HCT116 (cell line): ENCODE measurements around the gene PDHX. TPM values are rescaled to one million over a fixed set of nuclear protein-coding genes. Genes with fewer than 3 reads are reported as not detected.
A peak's percentile ranks its signal among the peaks of the same experiment; 100 is the strongest.

Source experiments
- ATAC-seq: fragments of 200-7000 bp; cut with Tn5 transposase; 2 replicates; pipeline ENCODE4 v1.9.1; 2020; ENCODE audit warnings: mild to moderate bottlenecking, moderate library complexity
- BruUV-seq: library from RNA; stranded (reverse); fragments of 400-500 nt; replicated peaks from 2 replicates; lab custom pipeline; 2021; lab: Mats Ljungman, UMichigan
- CTCF ChIA-PET: fragments of 300-600 bp; sonication (Branson Sonifier 250); formaldehyde crosslinking; loops from one replicate; lab custom pipeline; 2021; ENCODE audit warnings: antibody characterized with exemption; lab: Charles Lee
- POLR2A ChIA-PET: fragments of 300-600, 350-600 bp; sonication (Branson Sonifier 250); formaldehyde crosslinking; loops from one replicate; lab custom pipeline; 2021; ENCODE audit warnings: antibody characterized with exemption; lab: Charles Lee
- RAD21 ChIA-PET, 2 experiments: fragments of 300-600 bp; sonication (Branson Sonifier 250); formaldehyde crosslinking; loops; one replicate each; lab custom pipeline; 2023; ENCODE audit warnings: low total read pairs in 2 of 2; ENCODE audit not compliant: uncharacterized antibody in 2 of 2, unreplicated experiment in 2 of 2, low non-redundant PET in 1 of 2; lab: Charles Lee
- DNase-seq: peaks from one replicate; pipeline ENCODE4 v3.0.0-alpha.2; 2010; ENCODE audit warnings: low read depth, low spot score
- H2AFZ ChIP-seq: fragments of 200-600 bp; shearing (Covaris generic), sonication (generic); 2 replicates; pipeline ENCODE4 v1.6.1; 2017; ENCODE audit warnings: low read depth, mixed run types, mixed read lengths, antibody characterized with exemption, low read length; ENCODE audit not compliant: poor library complexity, severe bottlenecking
- H3K27ac ChIP-seq: 2 replicates; pipeline ENCODE4 v1.5.1; 2012; ENCODE audit warnings: low read depth, low read length
- H3K27me3 ChIP-seq: fragments of 200-600 bp; sonication (generic); 2 replicates; pipeline ENCODE4 v1.6.1; 2016; ENCODE audit warnings: mixed run types, low read length, mixed read lengths; ENCODE audit not compliant: insufficient read depth
- H3K36me3 ChIP-seq, 2 experiments: fragments of 200-500 bp in 1 of 2; fragments of 200-600 bp in 1 of 2; sonication (Bioruptor generic) in 1 of 2; sonication (generic) in 1 of 2; 2 replicates each; pipeline versions ENCODE4 v1.5.1 to v1.6.1; 2014 to 2016; ENCODE audit warnings: low read length in 2 of 2, inconsistent platforms in 1 of 2, mixed read lengths in 1 of 2, mixed run types in 1 of 2; ENCODE audit not compliant: insufficient read depth in 2 of 2, control insufficient read depth in 1 of 2
- H3K4me1 ChIP-seq, 2 experiments: fragments of 200-600 bp in 1 of 2; sonication (generic) in 1 of 2; 2 replicates each; pipeline versions ENCODE4 v1.5.1 to v1.6.1; 2012 to 2017; ENCODE audit warnings: low read length in 2 of 2, inconsistent platforms in 1 of 2, mild to moderate bottlenecking in 1 of 2, mixed read lengths in 1 of 2, mixed run types in 1 of 2, moderate library complexity in 1 of 2; ENCODE audit not compliant: insufficient read depth in 2 of 2, control insufficient read depth in 1 of 2
- H3K4me2 ChIP-seq: fragments of 200-600 bp; sonication (generic); 2 replicates; pipeline ENCODE4 v1.6.1; 2017; ENCODE audit warnings: mixed run types, low read length, mixed read lengths
- H3K4me3 ChIP-seq, 2 experiments: fragments of 200-600 bp in 1 of 2; sonication (generic) in 1 of 2; replicated peaks in 1 of 2; 2 replicates each; pipeline ENCODE4 v1.5.1; 2011 to 2016; ENCODE audit warnings: low read length in 2 of 2, control low read depth in 1 of 2, low read depth in 1 of 2, mild to moderate bottlenecking in 1 of 2, mixed read lengths in 1 of 2, mixed run types in 1 of 2
- H3K79me2 ChIP-seq: fragments of 200-600 bp; sonication (generic); 2 replicates; pipeline ENCODE4 v1.6.1; 2017; ENCODE audit warnings: mild to moderate bottlenecking, mixed run types, low read length, moderate library complexity, mixed read lengths; ENCODE audit not compliant: insufficient read depth
- H3K9ac ChIP-seq: fragments of 200-600 bp; sonication (generic); 2 replicates; pipeline ENCODE4 v1.6.1; 2016; ENCODE audit warnings: low read length, mixed read lengths
- H3K9me2 ChIP-seq: fragments of 200-600 bp; sonication (generic), shearing (Covaris generic); 2 replicates; pipeline ENCODE4 v1.6.1; 2017; ENCODE audit warnings: mixed run types, mild to moderate bottlenecking, moderate library complexity; ENCODE audit not compliant: insufficient read depth
- H3K9me3 ChIP-seq, 2 experiments: fragments of 200-500 bp in 1 of 2; fragments of 200-600 bp in 1 of 2; sonication (Bioruptor generic) in 1 of 2; sonication (generic) in 1 of 2; 2 replicates each; pipeline ENCODE4 v1.6.1; 2014 to 2017; ENCODE audit warnings: low read length in 2 of 2, mixed read lengths in 2 of 2, inconsistent platforms in 1 of 2, low read depth in 1 of 2, mild to moderate bottlenecking in 1 of 2, mixed run types in 1 of 2, moderate library complexity in 1 of 2; ENCODE audit not compliant: control insufficient read depth in 1 of 2, insufficient read depth in 1 of 2
- H4K20me1 ChIP-seq: fragments of 200-600 bp; sonication (generic), shearing (Covaris generic); 2 replicates; pipeline ENCODE4 v1.6.1; 2017; ENCODE audit warnings: mixed run types, mild to moderate bottlenecking, moderate library complexity; ENCODE audit not compliant: insufficient read depth
- ELF1 ChIP-seq: IDR thresholded peaks from 2 replicates; pipeline ENCODE4 v1.6.1; 2012; ENCODE audit warnings: low read depth, borderline replicate concordance
- EZH2 ChIP-seq: fragments of 200-600 bp; sonication (generic); IDR thresholded peaks from 2 replicates; pipeline ENCODE4 v1.6.1; 2017; ENCODE audit warnings: antibody characterized with exemption, mixed run types
- EZH2phosphoT487 ChIP-seq: fragments of 200-600 bp; IDR thresholded peaks from 2 replicates; pipeline ENCODE4 v1.6.1; 2018; ENCODE audit warnings: antibody characterized with exemption, borderline replicate concordance
- POLR2AphosphoS5 ChIP-seq: IDR thresholded peaks from 2 replicates; pipeline ENCODE4 v1.6.1; 2011; ENCODE audit warnings: mild to moderate bottlenecking, low read depth, low read length, moderate library complexity
- SIN3A ChIP-seq: IDR thresholded peaks from 2 replicates; pipeline ENCODE4 v1.6.1; 2012; ENCODE audit warnings: low read depth
- SP1 ChIP-seq: IDR thresholded peaks from 2 replicates; pipeline ENCODE4 v1.6.1; 2012; ENCODE audit warnings: low read depth
- SRF ChIP-seq: IDR thresholded peaks from 2 replicates; pipeline ENCODE4 v1.6.1; 2012; ENCODE audit warnings: low read depth
- intact Hi-C: fragments of 100-400 bp; cut with micrococcal nuclease; formaldehyde crosslinking; loops from 2 replicates; pipeline ENCODE4 v1.10.0; 2022
- total RNA-seq: library from RNA; stranded (reverse); gene quantifications from one replicate; pipeline ENCODE4 v1.2.1, GENCODE V29; 2021; ENCODE audit not compliant: unreplicated experiment
- TF ChIP-seq, protein P1 (sequence below): IDR thresholded peaks from 2 replicates; pipeline ENCODE4 v1.6.1; 2012; ENCODE audit warnings: low read depth
- TF ChIP-seq, protein P2 (sequence below), 3 experiments: fragments of 200-600 bp in 1 of 3; sonication (generic) in 1 of 3; IDR thresholded peaks in 2 of 3; conservative IDR thresholded peaks in 1 of 3; 2 replicates each; pipeline ENCODE4 v1.5.1; 2012 to 2017; ENCODE audit warnings: low read depth in 2 of 3, low read length in 2 of 3, antibody characterized with exemption in 1 of 3, borderline replicate concordance in 1 of 3, control low read depth in 1 of 3, mild to moderate bottlenecking in 1 of 3, mixed read lengths in 1 of 3, mixed run types in 1 of 3, moderate library complexity in 1 of 3; ENCODE audit not compliant: insufficient read depth in 1 of 3
- TF ChIP-seq, protein P3 (sequence below): IDR thresholded peaks from 2 replicates; pipeline ENCODE4 v1.6.1; 2012
- TF ChIP-seq, protein P4 (sequence below): IDR thresholded peaks from 2 replicates; pipeline ENCODE4 v1.6.1; 2012

Gene PDHX
- total RNA-seq, 1 experiment from 2014 or later: 36.6 TPM

DNA sequence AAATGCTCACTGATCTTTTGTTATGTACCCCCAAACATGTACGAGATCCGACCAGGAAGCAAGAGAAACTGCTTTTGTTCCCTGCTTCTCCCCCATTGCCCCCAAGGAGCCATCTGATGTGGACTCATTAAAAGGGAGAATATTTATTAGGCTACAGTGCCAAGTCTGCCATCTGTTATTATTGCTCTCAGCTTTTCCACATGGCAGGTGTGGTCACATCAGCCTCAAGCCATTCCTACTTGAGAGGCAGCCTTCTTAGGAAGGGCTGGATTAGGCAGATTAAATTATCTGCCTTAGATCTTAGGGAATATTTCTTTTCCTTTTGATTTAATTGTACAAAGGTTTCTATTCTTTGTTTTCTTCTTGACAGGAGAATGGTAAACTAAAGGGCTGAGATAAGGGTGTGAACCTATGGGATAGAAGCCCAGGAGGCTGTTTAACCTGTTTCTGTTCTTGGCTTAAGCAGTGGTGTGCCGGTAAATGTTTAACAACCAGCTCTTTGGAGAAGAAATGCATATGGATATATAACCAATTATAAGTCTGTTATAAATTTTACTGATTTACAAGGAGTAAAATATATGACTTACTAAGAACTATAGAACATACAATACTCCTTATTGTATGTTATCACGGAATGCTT lies 88.8 kb downstream of the PDHX start:
- Histone ChIP-seq H3K9ac (no peak overlapping the region), H3K4me1 (peaks cover 60 to 63% of the 10 kb centered on the region in 2 experiments), H3K27me3 (no peaks in the 10 kb centered on the region), H3K36me3 (no peaks in the 10 kb centered on the region), H4K20me1 (no peaks in the 10 kb centered on the region), H3K9me3 (no peaks in the 10 kb centered on the region), H3K27ac (peak overlapping the region; percentile 26), H3K4me2 (peak overlapping the region; percentile 17), H3K4me3 (no peak overlapping the region), H3K79me2 (no peaks in the 10 kb centered on the region), H3K9me2 (no peaks in the 10 kb centered on the region), H2AFZ (no peak overlapping the region)
- DNase-seq (no peak), ATAC-seq (no peak)
- ChIA-PET POLR2A (interaction anchor here (1.0 kb wide), 1 partner anchor 135 kb away, joined by 4 read pairs; no protein-coding TSS in a partner anchor), CTCF (interaction anchor here (0.6 to 1.4 kb wide), 3 partner anchors 8 to 354 kb away, joined by 3 to 5 read pairs (median 3); no protein-coding TSS in a partner anchor), RAD21 (no interaction called here)
- intact Hi-C loops: no loop called here
- TF ChIP-seq, protein P1, sequence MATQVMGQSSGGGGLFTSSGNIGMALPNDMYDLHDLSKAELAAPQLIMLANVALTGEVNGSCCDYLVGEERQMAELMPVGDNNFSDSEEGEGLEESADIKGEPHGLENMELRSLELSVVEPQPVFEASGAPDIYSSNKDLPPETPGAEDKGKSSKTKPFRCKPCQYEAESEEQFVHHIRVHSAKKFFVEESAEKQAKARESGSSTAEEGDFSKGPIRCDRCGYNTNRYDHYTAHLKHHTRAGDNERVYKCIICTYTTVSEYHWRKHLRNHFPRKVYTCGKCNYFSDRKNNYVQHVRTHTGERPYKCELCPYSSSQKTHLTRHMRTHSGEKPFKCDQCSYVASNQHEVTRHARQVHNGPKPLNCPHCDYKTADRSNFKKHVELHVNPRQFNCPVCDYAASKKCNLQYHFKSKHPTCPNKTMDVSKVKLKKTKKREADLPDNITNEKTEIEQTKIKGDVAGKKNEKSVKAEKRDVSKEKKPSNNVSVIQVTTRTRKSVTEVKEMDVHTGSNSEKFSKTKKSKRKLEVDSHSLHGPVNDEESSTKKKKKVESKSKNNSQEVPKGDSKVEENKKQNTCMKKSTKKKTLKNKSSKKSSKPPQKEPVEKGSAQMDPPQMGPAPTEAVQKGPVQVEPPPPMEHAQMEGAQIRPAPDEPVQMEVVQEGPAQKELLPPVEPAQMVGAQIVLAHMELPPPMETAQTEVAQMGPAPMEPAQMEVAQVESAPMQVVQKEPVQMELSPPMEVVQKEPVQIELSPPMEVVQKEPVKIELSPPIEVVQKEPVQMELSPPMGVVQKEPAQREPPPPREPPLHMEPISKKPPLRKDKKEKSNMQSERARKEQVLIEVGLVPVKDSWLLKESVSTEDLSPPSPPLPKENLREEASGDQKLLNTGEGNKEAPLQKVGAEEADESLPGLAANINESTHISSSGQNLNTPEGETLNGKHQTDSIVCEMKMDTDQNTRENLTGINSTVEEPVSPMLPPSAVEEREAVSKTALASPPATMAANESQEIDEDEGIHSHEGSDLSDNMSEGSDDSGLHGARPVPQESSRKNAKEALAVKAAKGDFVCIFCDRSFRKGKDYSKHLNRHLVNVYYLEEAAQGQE: no peak
- no peak for TF ChIP-seq POLR2AphosphoS5
- no peak for TF ChIP-seq ELF1
- TF ChIP-seq, protein P2, sequence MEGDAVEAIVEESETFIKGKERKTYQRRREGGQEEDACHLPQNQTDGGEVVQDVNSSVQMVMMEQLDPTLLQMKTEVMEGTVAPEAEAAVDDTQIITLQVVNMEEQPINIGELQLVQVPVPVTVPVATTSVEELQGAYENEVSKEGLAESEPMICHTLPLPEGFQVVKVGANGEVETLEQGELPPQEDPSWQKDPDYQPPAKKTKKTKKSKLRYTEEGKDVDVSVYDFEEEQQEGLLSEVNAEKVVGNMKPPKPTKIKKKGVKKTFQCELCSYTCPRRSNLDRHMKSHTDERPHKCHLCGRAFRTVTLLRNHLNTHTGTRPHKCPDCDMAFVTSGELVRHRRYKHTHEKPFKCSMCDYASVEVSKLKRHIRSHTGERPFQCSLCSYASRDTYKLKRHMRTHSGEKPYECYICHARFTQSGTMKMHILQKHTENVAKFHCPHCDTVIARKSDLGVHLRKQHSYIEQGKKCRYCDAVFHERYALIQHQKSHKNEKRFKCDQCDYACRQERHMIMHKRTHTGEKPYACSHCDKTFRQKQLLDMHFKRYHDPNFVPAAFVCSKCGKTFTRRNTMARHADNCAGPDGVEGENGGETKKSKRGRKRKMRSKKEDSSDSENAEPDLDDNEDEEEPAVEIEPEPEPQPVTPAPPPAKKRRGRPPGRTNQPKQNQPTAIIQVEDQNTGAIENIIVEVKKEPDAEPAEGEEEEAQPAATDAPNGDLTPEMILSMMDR (IDR thresholded peaks at IDR 0.05 in 2 of 3, conservative IDR thresholded peaks at IDR 0.05 in 1 of 3; ENCODE audit: borderline replicate concordance in 1 of 3, insufficient read depth in 1 of 3, low read depth in 2 of 3, low read length in 2 of 3): no peak
- no peak for TF ChIP-seq EZH2phosphoT487
- no peak for TF ChIP-seq SRF
- TF ChIP-seq, protein P3, sequence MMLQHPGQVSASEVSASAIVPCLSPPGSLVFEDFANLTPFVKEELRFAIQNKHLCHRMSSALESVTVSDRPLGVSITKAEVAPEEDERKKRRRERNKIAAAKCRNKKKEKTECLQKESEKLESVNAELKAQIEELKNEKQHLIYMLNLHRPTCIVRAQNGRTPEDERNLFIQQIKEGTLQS: no peak
- no peak for TF ChIP-seq SIN3A
- TF ChIP-seq, protein P4, sequence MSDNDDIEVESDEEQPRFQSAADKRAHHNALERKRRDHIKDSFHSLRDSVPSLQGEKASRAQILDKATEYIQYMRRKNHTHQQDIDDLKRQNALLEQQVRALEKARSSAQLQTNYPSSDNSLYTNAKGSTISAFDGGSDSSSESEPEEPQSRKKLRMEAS: peak; percentile 26; the same call in 1 of the 2 replicates
- TF ChIP-seq EZH2: no peak
- peak; percentile 21; the same call in 1 of the 2 replicates for TF ChIP-seq SP1
- no TSS peak for BruUV-seq
